HG03066 (cell line): Measurements from ENCODE around the gene NDP.

Source experiments
- ATAC-seq: cut with Tn5 transposase; IDR thresholded peaks from one replicate; pipeline ENCODE4 v1.9.1; 2021; ENCODE audit warnings: low read depth; ENCODE audit not compliant: unreplicated experiment

The NDP gene

DNA sequence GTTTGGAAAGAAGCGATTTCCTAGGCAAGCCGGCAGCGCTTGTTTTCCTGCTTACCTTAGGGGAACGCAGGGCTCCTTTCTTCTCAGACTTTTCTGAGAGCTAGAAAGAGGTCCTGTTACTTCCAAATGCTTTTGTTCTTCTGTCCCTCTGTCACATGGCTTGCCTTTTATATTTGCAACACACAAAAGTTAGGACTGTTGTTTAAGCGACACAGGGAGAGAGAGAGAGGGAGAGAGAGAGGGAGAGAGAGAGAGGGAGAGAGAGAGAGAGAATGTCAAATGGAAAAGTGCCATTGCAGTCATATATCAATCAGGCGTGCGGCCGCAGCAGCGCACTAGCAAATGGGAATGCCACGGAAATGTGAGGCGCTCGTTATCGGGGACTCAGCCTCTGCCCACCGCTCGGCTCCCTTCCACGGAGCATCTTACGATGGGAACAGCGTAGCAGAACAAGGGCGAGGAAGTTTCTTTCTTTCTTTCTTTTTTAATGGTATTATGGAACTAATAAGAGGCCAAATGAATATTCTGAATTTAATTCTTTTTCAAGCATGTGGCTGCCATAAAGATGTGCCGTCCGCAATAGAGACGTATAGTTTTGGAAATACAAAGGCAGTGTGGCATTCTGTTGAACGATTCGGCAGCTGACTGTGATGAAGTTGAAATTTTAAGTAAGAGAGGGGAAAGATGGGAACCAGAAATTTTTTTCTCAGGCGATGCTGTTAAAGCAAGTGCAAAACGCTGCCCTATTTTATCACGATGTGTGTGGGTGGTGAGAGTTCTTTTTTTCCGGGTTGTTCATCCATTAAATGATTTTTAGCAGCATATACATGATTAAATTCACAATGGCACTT lies at the start of gene NDP:
NDP (minus strand) TSS at position 142 of the 851 bp plus-strand sequence. CDS start 14,745 bp downstream, outside the sequence.
- no peak for ATAC-seq

DNA sequence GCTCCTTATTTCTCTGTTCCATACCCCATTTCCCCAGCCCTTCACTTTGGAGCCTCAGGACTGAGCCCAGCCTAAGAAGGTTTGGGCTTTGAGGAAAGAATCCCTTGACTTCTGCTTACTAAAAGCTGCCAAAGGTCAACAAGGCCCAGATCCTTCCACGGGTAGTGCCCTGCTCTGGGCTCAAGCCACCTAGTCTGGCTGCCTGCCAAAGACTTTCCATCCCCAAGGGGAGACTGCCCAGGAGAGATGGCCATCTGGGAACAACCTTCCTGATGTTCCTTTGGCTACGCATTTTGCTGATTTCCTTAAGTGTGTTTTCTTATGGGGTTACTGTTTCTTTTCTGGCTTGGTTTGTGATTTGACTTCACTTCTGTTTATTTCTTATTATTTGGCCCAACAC lies 49.8 kb upstream of the NDP start:
- no peak for ATAC-seq

- no peak for ATAC-seq
These were observed 47.5 kb upstream of the NDP start for GRCh38 chrX:44020693-44021092.

DNA sequence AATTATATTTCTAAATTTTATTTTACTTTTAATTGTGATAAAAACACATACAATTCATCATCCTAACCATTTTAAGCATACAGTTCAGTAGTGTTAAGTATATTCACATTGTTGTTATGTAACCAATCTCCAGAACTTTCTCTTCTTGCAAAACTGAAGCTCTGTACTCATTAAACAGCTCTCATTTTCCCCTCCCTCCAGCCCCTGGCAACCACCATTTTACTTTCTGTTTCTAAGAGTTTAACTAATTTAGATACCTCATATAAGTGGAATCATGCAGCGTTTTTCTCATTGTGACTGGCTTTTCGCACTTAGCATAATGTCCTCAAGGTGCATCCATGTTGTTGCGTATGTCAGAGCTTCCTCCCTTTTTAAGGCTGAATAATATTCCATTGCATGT lies 46.7 kb upstream of the NDP start:
- ATAC-seq, result no peak

DNA sequence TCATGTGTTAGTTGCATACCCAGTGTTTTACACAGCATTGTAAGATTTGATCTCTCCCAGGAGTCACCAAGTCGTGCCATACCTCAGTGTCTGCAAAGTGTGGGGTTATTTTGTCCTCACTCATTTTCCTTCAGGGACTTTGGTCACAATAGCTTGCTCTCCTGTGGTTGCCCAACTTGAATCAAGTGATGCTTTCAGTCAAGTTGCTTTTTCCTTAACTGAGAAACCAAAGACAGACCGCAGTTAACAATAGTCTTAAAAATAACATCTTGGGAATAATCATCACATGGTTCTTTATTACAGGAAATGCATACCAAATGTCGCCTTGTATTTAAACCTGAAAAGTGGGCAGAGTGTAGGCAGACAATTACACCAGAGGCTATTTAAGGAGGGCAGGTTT lies 44.5 kb upstream of the NDP start:
- ATAC-seq, result no peak

- no peak for ATAC-seq
These were observed 43.7 kb upstream of the NDP start for GRCh38 chrX:44016906-44017305.

DNA sequence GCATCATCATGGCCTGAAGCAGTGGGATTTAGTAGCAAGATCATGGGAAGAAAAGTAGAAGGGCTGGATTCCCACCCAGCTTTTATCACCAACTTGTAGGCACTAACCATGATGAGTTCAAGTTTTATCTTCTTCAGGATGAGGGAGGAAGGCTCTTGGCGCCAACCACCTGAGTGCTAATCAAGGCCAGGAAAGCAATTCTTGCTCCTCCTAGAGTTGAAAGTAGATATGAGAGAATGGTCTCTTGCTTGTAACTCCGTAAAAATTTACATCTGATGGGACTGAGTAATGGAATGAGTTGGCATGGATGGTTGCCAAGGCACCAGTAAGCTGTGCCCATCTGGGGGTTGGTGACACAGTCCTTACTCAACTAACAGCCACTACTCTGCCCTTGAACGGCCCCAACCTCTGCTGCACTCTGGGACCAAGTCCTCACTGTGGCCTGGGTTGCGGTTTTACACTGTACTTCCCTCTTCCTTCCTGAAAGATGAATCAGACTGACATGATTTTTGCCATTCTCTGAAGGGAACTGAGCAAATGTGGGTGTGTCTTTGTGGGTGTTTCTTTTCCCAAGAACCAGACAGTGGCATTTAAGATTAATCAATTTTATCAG lies 39.4 kb upstream of the NDP start:
- no peak for ATAC-seq

- no peak for ATAC-seq
These were observed 38.3 kb upstream of the NDP start for GRCh38 chrX:44011506-44011905.

- no peak for ATAC-seq
These were observed 37.4 kb upstream of the NDP start for GRCh38 chrX:44010626-44011025.

GRCh38 chrX:44006081-44006480 lies 32.9 kb upstream of the NDP start:
- ATAC-seq, result no peak

DNA sequence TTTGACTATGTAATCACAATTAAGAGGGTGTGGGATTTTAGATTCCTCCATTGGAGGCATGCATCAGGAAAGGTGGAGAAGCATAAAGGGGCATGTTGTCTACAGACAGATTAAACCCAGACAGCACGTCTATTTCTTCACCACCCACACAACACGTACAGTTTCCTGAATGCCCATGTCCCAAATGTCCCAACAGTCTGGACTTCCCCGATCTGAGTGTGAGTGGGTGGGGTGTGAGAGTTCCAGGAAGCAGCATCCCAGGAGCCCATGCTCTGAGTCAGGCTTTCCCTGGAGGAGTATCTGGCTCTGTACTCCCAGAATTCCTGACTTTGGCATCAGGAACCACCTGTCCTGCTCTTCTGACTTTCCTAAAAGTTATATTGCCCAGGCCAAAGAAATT lies 30.8 kb upstream of the NDP start:
- no peak for ATAC-seq

GRCh38 chrX:44002567-44002966 lies 29.4 kb upstream of the NDP start:
- ATAC-seq, result no peak

GRCh38 chrX:43998374-43998773 lies 25.2 kb upstream of the NDP start:
- no peak for ATAC-seq

- ATAC-seq, result no peak
These were observed 23.3 kb upstream of the NDP start for GRCh38 chrX:43996491-43996890.

DNA sequence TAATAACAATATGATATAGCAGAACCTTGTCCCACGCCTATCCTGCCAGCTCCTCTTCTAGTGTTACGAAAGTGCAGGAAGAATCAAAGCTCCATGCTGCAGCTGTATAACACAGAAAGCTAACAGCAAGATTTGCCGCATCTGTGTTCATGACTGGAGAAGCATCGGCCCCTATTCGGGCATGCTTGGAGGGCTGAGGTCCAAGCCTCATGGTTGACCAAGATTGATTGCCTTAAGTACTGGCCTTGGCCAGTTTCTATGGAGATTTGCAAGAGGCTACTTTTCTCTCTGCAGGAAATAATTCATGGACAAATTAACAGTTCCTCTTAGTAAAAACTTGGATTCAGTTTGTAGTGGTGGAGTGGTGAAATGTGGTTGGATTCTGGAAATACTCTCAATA lies 12.9 kb upstream of the NDP start:
- no peak for ATAC-seq

DNA sequence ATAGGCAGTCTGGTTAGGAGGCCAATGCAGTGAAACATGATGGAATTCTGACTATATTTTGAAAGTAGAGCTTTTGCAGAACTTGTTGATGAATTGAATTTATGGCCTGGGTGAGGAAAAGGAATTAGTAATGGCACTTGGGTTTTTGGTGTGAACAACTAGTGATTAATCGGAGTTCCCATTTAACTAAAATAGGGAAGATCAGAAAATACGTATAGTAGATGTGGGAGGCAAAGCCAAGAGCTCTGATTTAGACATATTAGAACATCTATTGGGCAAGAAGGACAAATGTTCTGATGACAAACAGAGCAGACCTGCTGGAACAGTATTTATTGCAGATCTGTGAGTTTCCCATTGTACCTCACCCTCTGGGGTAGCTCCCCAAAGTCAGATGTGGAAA lies 12.3 kb upstream of the NDP start:
- no peak for ATAC-seq

- no peak for ATAC-seq
These were observed 5.0 kb upstream of the NDP start for GRCh38 chrX:43978226-43978625.

GRCh38 chrX:43976205-43976604 lies 3.0 kb upstream of the NDP start:
- no peak for ATAC-seq

- no peak for ATAC-seq
These were observed 2.6 kb upstream of the NDP start for GRCh38 chrX:43975796-43976195.

- no peak for ATAC-seq
These were observed 1.7 kb upstream of the NDP start for GRCh38 chrX:43974741-43975465.

DNA sequence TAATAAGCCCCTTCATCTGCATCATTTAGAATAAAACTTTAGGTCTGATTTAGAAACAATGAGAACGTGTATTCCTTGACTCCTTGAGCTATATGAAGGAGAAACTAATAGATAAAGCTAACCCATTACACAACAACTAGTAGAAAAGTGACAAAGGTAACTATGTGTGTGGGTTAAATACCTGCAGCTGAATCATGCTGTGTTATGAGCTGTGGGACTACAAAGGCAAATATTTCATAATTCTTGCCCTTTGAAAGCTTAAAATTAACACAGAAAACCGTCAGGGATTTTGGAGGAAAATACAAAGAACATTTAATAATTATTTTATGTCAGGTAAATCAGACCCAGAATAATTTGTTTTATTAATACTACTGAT lies 898 bp upstream of the NDP start:
- ATAC-seq, result no peak
